Activated CD4-positive, CD25-positive, alpha-beta regulatory T cell treated with anti-CD3 and anti-CD28 coated beads, Interleukin-2, amount 50 U/mL, for 72 hours (primary cell): ENCODE data around the gene SNX9.
"Not testable (repeated sequence)": the region's sequence is repeated elsewhere in the genome, so short reads cannot be mapped to it uniquely, and the experiment has no call there.

ENCODE experiments used
- DNase-seq: peaks from one replicate; pipeline ENCODE4 v3.0.0; 2021

SNX9 gene

DNA sequence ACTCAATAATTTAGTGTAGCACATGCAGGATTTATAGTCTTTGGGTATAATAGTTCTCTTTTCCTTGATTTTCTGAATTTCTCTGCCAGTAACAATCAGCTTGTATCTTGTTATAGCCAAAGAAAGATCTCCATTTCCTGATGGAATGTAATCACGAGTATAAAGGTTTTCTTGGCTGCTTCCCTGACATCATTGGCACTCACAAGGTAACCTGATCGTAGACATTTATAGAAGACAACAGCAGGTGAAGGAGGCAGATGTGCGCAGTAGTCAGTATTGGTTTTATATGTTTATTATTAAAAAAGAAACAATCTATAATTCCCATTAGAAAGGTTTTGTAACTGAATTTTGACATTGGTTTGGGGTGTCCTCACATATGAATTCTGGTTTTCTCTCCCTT, 114.3 kb downstream of the SNX9 start:
- no peak for DNase-seq

- no peak for DNase-seq
Measured at GRCh38 chr6:157937916-157938315, 114.9 kb downstream of the SNX9 start.

DNA sequence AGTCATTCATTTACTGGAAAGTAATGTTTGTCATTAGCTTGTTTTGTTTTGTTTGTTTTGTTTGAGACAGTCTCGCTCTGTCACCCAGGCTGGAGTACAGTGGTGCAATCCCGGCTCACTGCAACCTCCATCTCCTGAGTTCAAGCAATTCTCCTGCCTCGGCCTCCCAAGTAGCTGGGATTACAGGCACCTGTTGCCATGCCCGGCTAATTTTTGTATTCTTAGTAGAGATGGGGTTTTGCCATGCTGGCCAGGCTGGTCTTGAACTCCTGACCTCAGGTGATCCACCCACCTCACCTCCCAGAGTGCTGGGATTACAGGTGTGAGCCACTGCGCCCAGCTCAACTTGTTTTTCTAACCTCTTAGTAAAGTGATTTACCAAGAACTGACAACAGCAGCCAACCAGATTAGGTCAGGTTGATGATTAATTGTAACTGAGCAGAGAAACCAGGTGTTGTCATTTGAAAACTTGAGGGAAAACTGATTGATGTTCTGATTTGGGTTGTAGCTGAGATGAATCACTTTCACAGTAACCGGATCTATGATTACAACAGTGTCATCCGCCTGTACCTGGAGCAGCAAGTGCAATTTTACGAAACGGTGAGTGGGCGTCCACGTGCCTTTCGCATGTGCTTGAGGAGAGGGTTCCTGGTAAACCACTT, 117.5 kb downstream of the SNX9 start:
- DNase-seq: peak; percentile 56

DNA sequence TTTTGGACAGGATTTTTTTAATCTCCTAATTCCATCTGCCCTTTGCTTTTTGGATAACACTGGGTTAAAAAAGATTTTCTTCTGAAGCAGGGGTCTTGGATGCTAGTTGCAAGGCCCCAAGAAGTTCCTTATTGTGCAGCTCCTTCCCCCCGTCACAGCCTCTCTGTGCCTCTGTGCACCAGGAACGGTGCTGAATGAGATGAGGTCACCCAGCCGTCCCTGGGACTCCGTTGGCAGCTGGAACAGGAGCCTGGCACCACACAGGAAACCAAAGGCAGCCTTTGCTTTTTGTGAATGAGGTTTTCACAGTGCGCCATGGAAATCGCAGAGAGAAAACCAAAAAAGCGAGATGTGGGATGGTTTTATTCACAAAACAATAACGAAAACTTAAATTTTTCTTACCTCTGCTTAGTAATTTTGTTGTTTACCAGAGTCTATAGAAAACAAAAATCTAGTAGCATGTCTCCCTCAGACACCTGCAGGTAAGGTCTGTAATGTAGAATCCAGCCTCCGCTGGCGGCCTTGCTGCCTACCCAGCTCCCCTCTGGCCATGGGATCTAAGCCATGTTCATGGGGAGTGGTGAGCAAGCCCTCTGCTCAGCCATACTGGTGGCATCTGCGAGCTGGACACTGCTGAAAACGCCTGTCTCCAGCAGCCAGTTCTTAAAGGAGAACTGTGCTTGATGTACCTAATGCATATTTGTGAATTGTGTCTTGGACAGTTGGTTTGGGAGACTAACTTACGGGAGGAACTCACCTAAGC, 118.2 kb downstream of the SNX9 start:
- no peak for DNase-seq

DNA sequence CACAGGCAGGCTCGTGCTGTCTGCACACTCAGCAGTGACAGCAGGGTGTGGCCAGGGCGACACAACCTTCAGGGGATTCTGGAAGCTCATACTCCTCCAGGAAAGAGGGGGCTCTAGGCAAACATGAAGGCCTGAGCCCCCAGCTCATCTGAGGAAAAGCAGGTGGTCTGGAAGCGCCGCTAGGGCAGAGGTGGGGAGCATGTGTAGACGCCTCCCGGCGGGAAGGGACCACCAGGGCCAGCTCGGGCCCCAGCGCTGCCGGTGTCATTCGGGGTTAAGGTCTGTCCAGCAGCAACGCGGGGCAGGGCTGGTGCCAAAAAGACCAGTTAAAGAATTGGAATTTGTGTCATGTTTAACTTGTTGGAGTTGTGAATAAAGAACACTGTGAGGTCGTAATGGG, 119.3 kb downstream of the SNX9 start:
- DNase-seq: no peak

GRCh38 chr6:157943249-157943963, 120.4 kb downstream of the SNX9 start:
- DNase-seq: no peak

GRCh38 chr6:157943964-157944283, 120.9 kb downstream of the SNX9 start:
- DNase-seq: no peak

GRCh38 chr6:157944983-157945931, 122.2 kb downstream of the SNX9 start:
- DNase-seq: no peak

GRCh38 chr6:157946053-157946617, 123.1 kb downstream of the SNX9 start:
- no peak for DNase-seq

DNA sequence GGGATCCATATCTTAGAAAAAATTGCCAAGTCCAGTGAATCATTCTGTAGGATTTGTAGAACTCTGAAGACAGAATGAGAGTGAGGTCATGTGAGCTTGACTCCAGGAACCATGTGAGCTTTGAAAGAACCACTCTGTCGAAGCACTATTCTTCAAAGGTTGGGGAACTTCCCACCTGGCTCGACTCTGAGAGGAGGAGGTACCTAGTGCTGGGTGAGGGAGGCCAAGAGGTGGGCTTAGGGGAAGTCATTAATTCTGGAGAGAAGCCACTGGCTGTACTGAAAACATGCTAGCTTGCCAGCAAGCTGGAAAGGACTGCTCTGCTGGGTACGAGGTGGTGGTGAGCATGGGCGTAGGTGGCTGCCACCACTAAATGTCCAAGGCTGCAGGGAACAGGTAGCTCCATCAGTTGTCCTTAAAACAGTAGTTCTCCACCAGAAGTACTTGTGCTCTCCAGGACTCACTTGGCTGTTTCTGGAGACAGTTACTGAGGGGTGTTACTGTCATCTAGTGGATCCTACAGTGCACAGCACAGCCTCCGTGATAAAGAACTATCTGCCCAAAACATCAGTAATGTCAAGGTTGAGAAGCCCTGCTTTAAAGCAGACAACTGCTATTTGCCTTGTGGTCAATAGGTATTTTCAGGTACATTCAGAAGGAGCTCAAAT, 124.0 kb downstream of the SNX9 start:
- DNase-seq: no peak

DNA sequence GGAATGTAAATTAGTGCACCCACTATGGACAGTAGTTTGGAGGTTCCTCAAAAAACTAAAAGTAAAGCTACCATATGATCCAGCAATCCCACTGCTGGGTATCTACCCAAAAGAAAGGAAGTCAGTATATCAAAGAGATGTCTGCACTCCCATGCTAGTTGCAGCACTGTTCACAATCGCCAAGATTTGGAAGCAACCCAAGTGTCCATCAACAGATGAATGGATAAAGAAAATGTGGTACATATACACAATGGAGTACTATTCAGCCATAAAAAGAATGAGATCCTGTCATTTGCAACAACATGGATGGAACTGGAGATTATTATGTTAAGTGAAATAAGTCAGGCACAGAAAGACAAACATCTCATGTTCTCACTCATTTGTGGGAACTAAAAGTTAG, 127.9 kb downstream of the SNX9 start:
- not testable (repeated sequence) for DNase-seq

DNA sequence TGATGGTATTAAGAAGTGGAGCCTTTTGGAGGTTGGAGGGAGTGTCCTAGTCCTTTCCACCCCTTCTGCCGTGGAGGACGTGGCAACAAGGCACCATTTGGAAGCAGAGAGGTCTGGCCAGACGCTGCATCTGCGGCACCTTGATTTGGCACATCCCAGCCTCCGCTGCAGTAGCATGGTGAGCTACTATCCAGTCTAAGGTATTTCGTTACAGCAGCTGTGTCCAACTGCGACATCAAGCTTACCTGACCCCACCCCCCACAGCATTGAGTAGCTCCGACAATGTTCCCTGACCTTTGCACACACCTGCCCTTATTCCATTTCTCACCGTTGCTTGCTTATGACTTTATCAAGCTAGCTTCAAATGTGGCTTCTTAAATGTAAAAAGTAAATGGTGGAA, 128.8 kb downstream of the SNX9 start:
- no peak for DNase-seq

DNA sequence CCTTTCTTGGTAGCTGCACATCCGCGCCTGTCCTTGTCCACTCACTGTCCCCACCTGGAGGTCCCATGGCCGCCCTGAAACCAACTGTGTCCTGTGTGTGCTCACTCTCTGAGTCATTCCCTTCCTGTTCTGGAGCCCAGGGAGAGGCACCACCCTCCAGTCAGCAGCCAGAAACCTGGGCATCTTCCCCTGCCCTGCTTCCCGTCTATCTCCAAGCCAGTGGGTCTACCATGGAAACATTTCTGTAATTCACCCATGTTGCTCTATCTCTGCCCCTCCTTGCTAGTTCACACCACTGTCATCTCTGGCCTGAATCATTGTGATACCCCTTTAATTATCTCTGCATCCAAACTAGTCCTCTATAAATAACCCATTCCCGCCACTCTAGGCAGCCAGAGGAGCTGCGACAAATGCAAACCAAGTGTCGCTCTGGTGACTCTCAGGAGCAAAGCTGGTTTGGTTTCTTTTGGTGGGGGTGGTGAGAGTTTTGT, 129.9 kb downstream of the SNX9 start:
- DNase-seq: no peak

DNA sequence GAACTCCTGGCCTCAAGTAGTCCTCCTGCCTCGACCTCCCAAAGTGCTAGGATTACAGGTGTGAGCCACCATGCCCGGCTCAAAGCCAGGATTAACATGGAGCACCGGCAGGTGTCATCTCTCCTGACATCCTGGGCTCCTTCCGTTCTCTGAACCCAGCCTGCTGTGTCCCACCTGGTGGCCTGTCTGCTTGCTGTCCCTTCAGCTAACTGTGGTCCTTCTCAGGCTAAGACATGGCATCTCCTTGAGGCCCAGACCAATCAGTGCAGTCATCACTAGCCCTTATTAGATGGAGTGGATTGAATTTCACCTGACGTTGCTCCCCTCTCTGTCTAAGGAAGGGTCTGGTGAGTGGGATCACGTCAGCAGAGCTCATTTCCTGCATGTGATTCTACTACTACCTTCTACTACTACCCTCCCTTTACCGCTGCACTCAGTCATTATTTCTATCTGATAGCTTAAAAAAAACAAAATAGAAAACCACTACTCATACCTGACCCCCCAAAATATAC, 130.6 kb downstream of the SNX9 start:
- DNase-seq: no peak

- no peak for DNase-seq
Measured at GRCh38 chr6:157954150-157955117, 131.4 kb downstream of the SNX9 start.

- DNase-seq: no peak
Measured at GRCh38 chr6:157955675-157956074, 132.6 kb downstream of the SNX9 start.

GRCh38 chr6:157956171-157956730, 133.2 kb downstream of the SNX9 start:
- no peak for DNase-seq

- DNase-seq: no peak
Measured at GRCh38 chr6:157959451-157960227, 136.6 kb downstream of the SNX9 start.

DNA sequence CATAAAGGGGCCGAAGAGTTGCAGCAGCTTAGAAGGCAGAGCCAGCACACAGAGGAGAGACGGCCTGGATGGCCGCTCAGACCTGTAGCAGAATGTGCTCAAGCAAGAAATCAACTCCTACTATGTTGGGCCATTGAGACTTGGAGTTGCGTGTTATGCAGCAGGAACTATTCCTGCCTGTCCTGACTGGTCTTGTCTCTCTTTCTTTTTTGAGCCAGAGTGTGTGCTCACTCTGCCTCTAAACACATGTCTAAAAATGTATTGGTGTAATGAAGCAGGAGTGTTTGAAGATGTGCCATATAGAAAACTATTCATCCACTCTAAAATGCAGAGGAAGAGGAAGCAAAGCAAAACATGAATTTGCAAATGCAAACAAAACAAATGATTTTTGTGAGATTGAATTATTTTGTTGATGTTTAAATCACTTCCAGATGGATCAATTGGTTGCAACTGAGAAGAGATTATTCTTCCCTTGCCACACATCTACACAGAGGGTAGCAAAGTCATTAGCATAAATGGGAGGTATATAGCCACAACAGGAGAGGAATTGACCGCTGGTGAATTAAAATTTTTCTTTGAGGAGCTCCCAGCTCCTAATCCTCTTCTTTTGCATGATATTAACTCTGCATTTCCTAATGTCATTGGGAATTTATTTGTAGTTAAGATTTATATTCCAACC, 138.2 kb downstream of the SNX9 start:
- DNase-seq: no peak
